LNCaP clone FGC (cell line): ENCODE results near the gene DAPK1.

Experiments
- DNase-seq: peaks from one replicate; pipeline ENCODE4 v3.0.0-alpha.2; 2011; ENCODE audit warnings: low read depth
- H3K4me3 ChIP-seq: 2 replicates; pipeline ENCODE4 v1.5.1; 2011; ENCODE audit warnings: mild to moderate bottlenecking, low read depth, low read length, control low read depth
- CTCF ChIP-seq: IDR thresholded peaks from 2 replicates; pipeline ENCODE4 v1.5.1; 2012; ENCODE audit warnings: mild to moderate bottlenecking; ENCODE audit not compliant: control insufficient read depth, insufficient read depth; ENCODE audit errors: extremely low read depth

Gene DAPK1

GRCh38 chr9:87521834-87522233, 24.2 kb downstream of the DAPK1 start:
- TF ChIP-seq CTCF: no peak
- no peak for DNase-seq
- H3K4me3 ChIP-seq: no peak overlapping the region

- H3K4me3 ChIP-seq: no peak overlapping the region
- DNase-seq: no peak
- TF ChIP-seq CTCF: no peak
These were observed 26.4 kb downstream of the DAPK1 start for GRCh38 chr9:87524061-87524460.

GRCh38 chr9:87525546-87526303, 28.1 kb downstream of the DAPK1 start:
- TF ChIP-seq CTCF: no peak
- H3K4me3 ChIP-seq: no peak overlapping the region
- DNase-seq: no peak

- no peak for TF ChIP-seq CTCF
- DNase-seq: peak; percentile 72
These were observed 29.7 kb downstream of the DAPK1 start for GRCh38 chr9:87527211-87527916.

GRCh38 chr9:87528969-87529368, 31.3 kb downstream of the DAPK1 start:
- DNase-seq: no peak
- no peak overlapping the region for H3K4me3 ChIP-seq
- TF ChIP-seq CTCF: no peak

More at GRCh38 chr9:87527211-87527916, 29.7 kb downstream of the DAPK1 start:
- H3K4me3 ChIP-seq: no peak overlapping the region

GRCh38 chr9:87529671-87530070, 32.0 kb downstream of the DAPK1 start:
- peak; percentile 19 for DNase-seq
- H3K4me3 ChIP-seq: no peak overlapping the region
- TF ChIP-seq CTCF: no peak
